Body of pancreas (tissue), 4 donors: ENCODE measurements around the gene MAPK9.

ENCODE experiments used
- POLR2A ChIP-seq, 3 donors: fragments of 450-650 bp; IDR thresholded peaks; one replicate each; pipeline ENCODE4 v1.6.1; 2016; ENCODE audit warnings: antibody characterized with exemption in 3 of 3, mild to moderate bottlenecking in 2 of 3
- TF ChIP-seq, protein P1 (sequence below), 7 experiments: fragments of 450-650 bp in 4 of 7; fragments of 200-600 bp in 3 of 7; sonication (generic) in 3 of 7; IDR thresholded peaks; one replicate each; pipeline ENCODE4 v1.5.1; 2016 to 2019; ENCODE audit warnings: antibody characterized with exemption in 7 of 7

DNA sequence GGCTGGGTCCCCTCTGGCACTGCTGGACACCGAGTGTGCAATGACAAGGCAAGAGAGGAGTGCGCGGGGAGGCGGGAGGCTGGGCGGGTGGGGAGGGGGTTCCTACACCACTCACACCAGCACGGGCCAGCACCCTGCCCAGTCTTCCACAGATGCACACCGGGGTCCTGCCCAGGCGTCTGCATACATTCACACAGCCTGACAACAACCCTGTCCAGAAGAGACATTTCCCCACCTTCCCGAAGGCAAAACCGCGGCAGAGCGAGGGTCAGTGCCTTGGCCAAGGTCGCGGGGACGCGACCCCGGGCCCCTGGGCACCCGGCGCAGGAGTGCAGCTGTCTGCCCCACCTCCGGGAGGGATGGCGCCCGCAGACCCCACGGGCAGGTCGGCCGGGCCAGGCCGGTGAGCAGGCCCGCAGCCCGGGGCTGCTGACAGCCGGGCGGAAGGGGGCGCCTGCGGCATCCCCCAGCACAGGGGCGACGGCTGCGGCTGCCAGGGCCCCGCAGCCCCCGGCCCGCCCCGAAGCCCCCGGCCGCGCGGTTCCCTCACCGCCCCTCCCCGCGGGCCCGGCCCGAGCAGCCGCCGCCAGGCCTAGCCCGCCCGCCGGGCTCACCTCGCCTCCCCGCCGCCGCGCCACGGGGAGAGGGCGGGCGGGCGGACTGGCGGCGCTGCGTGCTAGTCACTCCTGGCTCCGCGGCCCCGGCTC, 496 bp downstream of the MAPK9 start:
- TF ChIP-seq, protein P1, sequence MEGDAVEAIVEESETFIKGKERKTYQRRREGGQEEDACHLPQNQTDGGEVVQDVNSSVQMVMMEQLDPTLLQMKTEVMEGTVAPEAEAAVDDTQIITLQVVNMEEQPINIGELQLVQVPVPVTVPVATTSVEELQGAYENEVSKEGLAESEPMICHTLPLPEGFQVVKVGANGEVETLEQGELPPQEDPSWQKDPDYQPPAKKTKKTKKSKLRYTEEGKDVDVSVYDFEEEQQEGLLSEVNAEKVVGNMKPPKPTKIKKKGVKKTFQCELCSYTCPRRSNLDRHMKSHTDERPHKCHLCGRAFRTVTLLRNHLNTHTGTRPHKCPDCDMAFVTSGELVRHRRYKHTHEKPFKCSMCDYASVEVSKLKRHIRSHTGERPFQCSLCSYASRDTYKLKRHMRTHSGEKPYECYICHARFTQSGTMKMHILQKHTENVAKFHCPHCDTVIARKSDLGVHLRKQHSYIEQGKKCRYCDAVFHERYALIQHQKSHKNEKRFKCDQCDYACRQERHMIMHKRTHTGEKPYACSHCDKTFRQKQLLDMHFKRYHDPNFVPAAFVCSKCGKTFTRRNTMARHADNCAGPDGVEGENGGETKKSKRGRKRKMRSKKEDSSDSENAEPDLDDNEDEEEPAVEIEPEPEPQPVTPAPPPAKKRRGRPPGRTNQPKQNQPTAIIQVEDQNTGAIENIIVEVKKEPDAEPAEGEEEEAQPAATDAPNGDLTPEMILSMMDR (IDR thresholded peaks at IDR 0.05): no peak
- TF ChIP-seq POLR2A (IDR thresholded peaks at IDR 0.05): no peak
